Transverse colon (tissue), 4 donors: ENCODE results near the gene PHRF1. TPM values are rescaled to one million over a fixed set of nuclear protein-coding genes. Genes with fewer than 3 reads are reported as not detected.

ENCODE experiments used
- DNase-seq: peaks from one replicate; pipeline ENCODE4 v3.0.0-alpha.2; 2019
- H3K27ac ChIP-seq, 4 donors: fragments of 200-600 bp; sonication (generic); 2 replicates each; pipeline ENCODE4 v1.5.1; 2016 to 2018; ENCODE audit warnings: inconsistent platforms in 4 of 4
- H3K27me3 ChIP-seq: fragments of 200-600 bp; sonication (generic); 2 replicates; pipeline ENCODE4 v1.5.1; 2017; ENCODE audit warnings: inconsistent platforms
- H3K36me3 ChIP-seq, 4 donors: fragments of 200-600 bp; sonication (generic); 2 replicates each; pipeline ENCODE4 v1.5.1; 2017 to 2019; ENCODE audit warnings: inconsistent platforms in 4 of 4
- H3K4me1 ChIP-seq, 4 donors: fragments of 200-600 bp; sonication (generic); 2 replicates each; pipeline ENCODE4 v1.5.1; 2017 to 2020; ENCODE audit warnings: inconsistent platforms in 4 of 4
- H3K4me3 ChIP-seq, 4 donors: fragments of 200-600 bp; sonication (generic); 1 replicate in 1 of 4; 2 replicates in 3 of 4; pipeline versions ENCODE4 v1.5.1 to v1.6.1; 2017 to 2019; ENCODE audit warnings: inconsistent platforms in 4 of 4
- H3K9me3 ChIP-seq, 2 donors: fragments of 200-600 bp; sonication (generic); 2 replicates each; pipeline ENCODE4 v1.5.1; 2017 to 2019; ENCODE audit warnings: inconsistent platforms in 2 of 2
- CTCF ChIP-seq, 5 experiments: fragments of 200-600 bp in 3 of 5; fragments of 450-650 bp in 2 of 5; sonication (generic) in 3 of 5; IDR thresholded peaks; 1 replicate in 2 of 5; 2 replicates in 3 of 5; pipeline ENCODE4 v1.5.1; 2016 to 2017; ENCODE audit warnings: antibody characterized with exemption in 5 of 5, inconsistent platforms in 3 of 5, mild to moderate bottlenecking in 2 of 5, moderate library complexity in 1 of 5
- EP300 ChIP-seq: sonication (generic); formaldehyde crosslinking; IDR thresholded peaks from one replicate; pipeline ENCODE4 v1.6.1; 2017; ENCODE audit warnings: antibody characterized with exemption, low read depth
- POLR2A ChIP-seq: fragments of 450-650 bp; IDR thresholded peaks from one replicate; pipeline ENCODE4 v1.6.1; 2016; ENCODE audit warnings: antibody characterized with exemption, mild to moderate bottlenecking, moderate library complexity
- POLR2AphosphoS5 ChIP-seq, 3 donors: sonication (generic); formaldehyde crosslinking; IDR thresholded peaks; one replicate each; pipeline ENCODE4 v1.6.1; 2016; ENCODE audit warnings: antibody characterized with exemption in 3 of 3
- WGBS, 2 donors: methylation state at CpG; one replicate each; pipeline ENCODE4 v1.1.5; 2018; ENCODE audit warnings: low coverage in 1 of 2; 5-methylcytosine and 5-hydroxymethylcytosine counted together
- in situ Hi-C, 4 donors: fragments of 200-750 bp; cut with MboI; loops; one replicate each; pipeline versions ENCODE4 v1.15.0 to v1.15.1; 2017; ENCODE audit warnings: low sequenced_read_pairs in 3 of 4, low pct_ligation_motif_present in 1 of 4, low pct_unique_long_range_greater_than_20kb in 1 of 4
- intact Hi-C: fragments of 100-400 bp; cut with DNase I; formaldehyde crosslinking; loops from one replicate; pipeline ENCODE4 v1.15.1; 2023; ENCODE audit warnings: low total_unique reads
- total RNA-seq, 4 donors: library from RNA; depleted of rRNA; stranded (reverse); fragments of >200 nt; gene quantifications; one replicate each; pipeline ENCODE4 v1.1.0, GENCODE V29; 2016

PHRF1 gene
- total RNA-seq, 4 donors from 2014 or later, result 28.4 to 60.6 (median 43.2) TPM

DNA sequence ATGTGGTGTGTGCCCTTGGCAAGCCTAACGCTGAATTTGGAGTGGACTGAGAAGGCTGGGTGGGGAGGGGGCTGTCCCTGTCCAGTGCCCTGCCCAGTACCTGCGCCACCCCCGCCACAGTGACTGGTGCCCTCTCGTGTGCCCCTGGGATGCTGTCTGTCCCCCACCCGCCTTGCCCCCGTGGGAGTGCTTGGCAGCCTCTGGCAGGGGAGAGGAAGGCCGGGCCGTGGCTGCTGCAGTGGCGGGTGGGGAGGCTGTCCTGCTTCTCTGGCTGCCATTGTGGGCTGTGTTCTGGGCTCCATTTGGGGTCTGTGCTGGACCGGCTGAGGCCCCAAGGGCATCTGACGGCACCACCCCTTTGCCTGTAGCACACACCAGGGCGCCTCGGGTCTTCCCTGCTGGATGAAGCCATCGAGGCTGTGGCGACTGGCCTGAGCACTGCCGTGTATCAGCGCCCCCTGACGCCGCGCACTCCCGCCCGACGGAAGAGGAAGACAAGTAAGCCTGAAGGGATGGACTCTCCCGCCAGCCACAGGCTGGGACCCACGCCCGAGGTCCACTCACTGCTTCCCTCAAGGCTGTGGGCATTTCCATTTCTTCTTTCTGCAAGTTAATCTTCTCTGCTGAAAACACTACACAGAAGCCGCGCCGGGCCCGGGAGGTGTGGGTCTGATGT is 21.9 kb downstream of the PHRF1 start:
- WGBS, 2 donors, result 92 to 100% methylated on average over 4 to 29 of the region's 30 CpGs
- H3K27ac ChIP-seq, result no peak overlapping the region
- no peaks in the 10 kb centered on the region for H3K9me3 ChIP-seq
- no peaks in the 10 kb centered on the region for H3K27me3 ChIP-seq
- DNase-seq, result no peak
- peaks cover 0 to 53% (median 15%) of the 10 kb centered on the region in 4 donors for H3K36me3 ChIP-seq
- no peak for TF ChIP-seq CTCF (IDR thresholded peaks at IDR 0.05)
- no peak for TF ChIP-seq POLR2A
- no peak for TF ChIP-seq EP300
- TF ChIP-seq POLR2AphosphoS5 (IDR thresholded peaks at IDR 0.05), result no peak
- H3K4me3 ChIP-seq, result no peak overlapping the region
- H3K4me1 ChIP-seq, result no peaks in the 10 kb centered on the region
- in situ Hi-C loops, result no loop called here
- intact Hi-C loops, result no loop called here

DNA sequence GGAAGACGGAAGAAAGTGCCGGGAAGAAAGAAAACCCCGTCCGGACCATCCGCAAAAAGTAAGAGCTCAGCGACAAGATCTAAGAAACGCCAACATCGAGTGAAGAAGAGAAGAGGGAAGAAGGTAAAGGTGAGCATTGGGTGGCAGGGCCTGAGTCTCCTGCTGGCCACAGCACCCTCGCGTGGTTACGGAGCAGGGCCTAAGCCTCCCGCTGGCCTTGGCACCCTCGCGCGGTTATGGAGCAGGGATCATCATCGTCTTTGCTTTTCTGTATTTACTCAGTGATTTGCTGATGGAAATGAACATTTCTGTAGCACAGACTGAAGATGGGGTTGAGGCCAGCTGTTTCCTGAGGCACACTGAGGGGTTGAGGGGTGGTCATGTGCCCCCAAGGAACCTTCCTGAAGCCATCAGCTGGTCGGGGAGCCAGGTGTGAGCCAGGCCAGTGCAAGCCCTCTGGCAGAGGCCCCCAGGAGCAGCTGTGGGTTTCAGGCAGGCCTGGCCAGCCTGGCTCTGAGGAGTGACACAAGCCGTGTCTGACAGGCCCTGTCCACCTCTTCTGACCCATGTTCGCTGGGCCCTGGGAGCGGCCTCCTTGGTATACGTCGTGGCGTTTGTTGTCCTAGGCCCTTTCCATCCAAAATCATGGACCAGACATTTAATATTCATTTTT is 25.4 kb downstream of the PHRF1 start:
- in situ Hi-C loops, result no loop called here
- Histone ChIP-seq H3K27me3 (no peaks in the 10 kb centered on the region), H3K4me3 (no peak overlapping the region), H3K36me3 (peaks cover 0 to 54% (median 17%) of the 10 kb centered on the region in 4 donors), H3K9me3 (no peaks in the 10 kb centered on the region), H3K27ac (no peak overlapping the region), H3K4me1 (no peaks in the 10 kb centered on the region)
- 93 to 100% methylated on average over 8 to 23 of the region's 23 CpGs for WGBS, 2 donors
- intact Hi-C loops, result no loop called here
- DNase-seq, result no peak
- no peak for TF ChIP-seq POLR2AphosphoS5 (IDR thresholded peaks at IDR 0.05)
- TF ChIP-seq EP300, result no peak
- TF ChIP-seq POLR2A, result no peak
- TF ChIP-seq CTCF (IDR thresholded peaks at IDR 0.05), result no peak

GRCh38 chr11:603154-603553 is 26.9 kb downstream of the PHRF1 start:
- Histone ChIP-seq H3K9me3 (no peaks in the 10 kb centered on the region), H3K36me3 (peaks cover 0 to 55% (median 22%) of the 10 kb centered on the region in 4 donors), H3K27ac (no peak overlapping the region), H3K4me3 (no peak overlapping the region), H3K27me3 (no peaks in the 10 kb centered on the region), H3K4me1 (no peaks in the 10 kb centered on the region)
- DNase-seq, result no peak
- WGBS, 2 donors, result 91 to 92% methylated on average over 4 to 13 of the region's 13 CpGs
- in situ Hi-C loops, result no loop called here
- intact Hi-C loops, result no loop called here
- TF ChIP-seq POLR2A, result no peak

DNA sequence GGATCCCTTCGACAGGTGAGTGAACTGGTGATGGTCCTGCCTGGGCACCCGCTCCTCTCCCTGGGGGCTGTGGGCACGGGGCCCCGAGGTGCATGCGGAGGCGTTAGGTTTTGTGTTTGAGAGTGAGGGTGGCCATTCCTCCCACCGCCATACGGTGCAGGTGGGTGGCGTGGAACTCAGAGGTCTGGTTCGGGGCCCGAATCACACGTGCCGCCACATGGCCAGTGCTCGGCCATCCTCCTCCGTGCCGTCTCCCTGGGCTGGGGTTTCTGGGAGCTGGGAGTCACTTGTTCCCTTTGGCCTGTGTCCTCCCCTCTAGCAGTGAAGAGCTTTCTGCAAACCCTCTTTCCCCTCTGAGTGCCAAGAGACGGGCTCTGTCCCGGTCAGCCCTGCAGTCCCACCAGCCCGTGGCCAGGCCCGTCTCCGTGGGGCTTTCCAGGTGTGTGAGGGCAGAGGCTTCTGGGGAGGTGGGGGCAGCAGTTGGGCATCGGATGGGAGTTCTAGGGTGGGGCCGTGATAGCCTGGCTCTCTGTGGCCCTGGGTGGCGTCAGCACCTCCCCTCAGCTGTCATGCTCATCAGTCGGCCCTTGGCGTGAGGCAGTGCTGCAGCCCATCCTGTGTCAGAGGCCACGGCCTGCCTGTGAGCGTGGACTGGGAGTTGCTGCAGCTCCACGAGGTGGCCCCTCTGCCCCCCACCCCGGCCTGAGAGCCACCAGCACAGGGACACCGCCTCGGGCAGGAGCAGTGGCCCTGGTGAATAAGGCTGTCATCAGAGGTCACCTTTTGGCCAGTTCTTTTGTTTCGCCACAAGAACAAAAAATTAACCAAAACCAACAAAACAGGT is 29.2 kb downstream of the PHRF1 start:
- in situ Hi-C loops, result no loop called here
- Histone ChIP-seq H3K4me3 (no peak overlapping the region), H3K9me3 (no peaks in the 10 kb centered on the region), H3K4me1 (no peaks in the 10 kb centered on the region), H3K27me3 (no peaks in the 10 kb centered on the region), H3K27ac (peak overlapping the region in 1 of 4 donors; percentile 1), H3K36me3 (peaks cover 0 to 66% (median 31%) of the 10 kb centered on the region in 4 donors)
- 94% methylated on average over 31 of the region's 33 CpGs; no CpG with 5 or more reads in 1 of the 2 donors for WGBS, 2 donors
- intact Hi-C loops, result no loop called here
- TF ChIP-seq EP300, result no peak
- TF ChIP-seq POLR2A, result no peak
- TF ChIP-seq CTCF (IDR thresholded peaks at IDR 0.05), result no peak
- no peak for TF ChIP-seq POLR2AphosphoS5 (IDR thresholded peaks at IDR 0.05)
- DNase-seq, result no peak
